ENCODE results near the gene MTF2.

MTF2 gene

GRCh38 chr1:93087532-93087931 is 8.4 kb downstream of the MTF2 start:
- no peak for DNase-seq

- DNase-seq, result no peak
These were observed 14.4 kb downstream of the MTF2 start for GRCh38 chr1:93093332-93094006.

GRCh38 chr1:93095804-93096585 is 16.9 kb downstream of the MTF2 start:
- no peak for DNase-seq

GRCh38 chr1:93102142-93102541 is 23.1 kb downstream of the MTF2 start:
- DNase-seq, result no peak

GRCh38 chr1:93106226-93106625 is 27.1 kb downstream of the MTF2 start:
- DNase-seq, result no peak

- no peak for DNase-seq
These were observed 28.3 kb downstream of the MTF2 start for GRCh38 chr1:93107395-93107794.

- DNase-seq, result no peak
These were observed 29.3 kb downstream of the MTF2 start for GRCh38 chr1:93108335-93108734.

- DNase-seq, result no peak
These were observed 30.5 kb downstream of the MTF2 start for GRCh38 chr1:93109578-93109977.

GRCh38 chr1:93111065-93111464 is 32.0 kb downstream of the MTF2 start:
- no peak for DNase-seq

- DNase-seq, result no peak
These were observed 32.5 kb downstream of the MTF2 start for GRCh38 chr1:93111561-93111960.

- no peak for DNase-seq
These were observed 34.0 kb downstream of the MTF2 start for GRCh38 chr1:93113127-93113526.

- DNase-seq, result no peak
These were observed 35.3 kb downstream of the MTF2 start for GRCh38 chr1:93114391-93114790.

GRCh38 chr1:93120614-93121013 is 41.5 kb downstream of the MTF2 start:
- DNase-seq, result no peak

GRCh38 chr1:93123201-93123783 is 44.2 kb downstream of the MTF2 start:
- no peak for DNase-seq

GRCh38 chr1:93124556-93125355 is 45.7 kb downstream of the MTF2 start:
- DNase-seq, result no peak

GRCh38 chr1:93129507-93130099 is 50.5 kb downstream of the MTF2 start:
- DNase-seq, result no peak

- DNase-seq, result no peak
These were observed 53.6 kb downstream of the MTF2 start for GRCh38 chr1:93132638-93133037.

- no peak for DNase-seq
These were observed 57.4 kb downstream of the MTF2 start for GRCh38 chr1:93136445-93136844.

- no peak for DNase-seq
These were observed 58.7 kb downstream of the MTF2 start for GRCh38 chr1:93137604-93138292.

GRCh38 chr1:93140106-93140505 is 61.0 kb downstream of the MTF2 start:
- DNase-seq, result no peak

- no peak for DNase-seq
These were observed 63.1 kb downstream of the MTF2 start for GRCh38 chr1:93142161-93142560.

GRCh38 chr1:93143136-93143535 is 64.1 kb downstream of the MTF2 start:
- DNase-seq, result no peak
